HL-60 (cell line): ENCODE data around the gene TC2N.

Source experiments
- DNase-seq, 2 experiments: peaks; one replicate each; pipeline ENCODE4 v3.0.0-alpha.2; 2010 to 2020; ENCODE audit warnings: low read depth in 1 of 2, low spot score in 1 of 2
- H3K27ac ChIP-seq: fragments of 250-450 bp; sonication (Bioruptor Pico); replicated peaks from 2 replicates; pipeline ENCODE4 v1.5.1; 2020; ENCODE audit warnings: mild to moderate bottlenecking, moderate library complexity
- H3K27me3 ChIP-seq: fragments of 250-450 bp; sonication (Bioruptor Pico); 2 replicates; pipeline ENCODE4 v1.5.1; 2021; ENCODE audit warnings: mild to moderate bottlenecking, moderate library complexity; ENCODE audit not compliant: insufficient read depth, poor library complexity, severe bottlenecking
- H3K4me3 ChIP-seq: replicated peaks from 2 replicates; pipeline ENCODE4 v1.5.1; 2011; ENCODE audit warnings: mild to moderate bottlenecking, control low read depth, low read length; ENCODE audit not compliant: insufficient read depth
- CTCF ChIP-seq: IDR thresholded peaks from one replicate; pipeline ENCODE4 v1.5.1; 2011; ENCODE audit warnings: low read length, control low read depth, inconsistent platforms; ENCODE audit not compliant: insufficient read depth
- GABPA ChIP-seq: IDR thresholded peaks from 2 replicates; pipeline ENCODE4 v1.6.1; 2012; ENCODE audit warnings: low read depth
- POLR2AphosphoS5 ChIP-seq: IDR thresholded peaks from 2 replicates; pipeline ENCODE4 v1.6.1; 2012; ENCODE audit warnings: low read depth
- REST ChIP-seq: IDR thresholded peaks from 2 replicates; pipeline ENCODE4 v1.6.1; 2012; ENCODE audit warnings: low read depth; ENCODE audit not compliant: insufficient replicate concordance
- SPI1 ChIP-seq: IDR thresholded peaks from 2 replicates; pipeline ENCODE4 v1.6.1; 2012; ENCODE audit warnings: low read depth, mild to moderate bottlenecking, borderline replicate concordance

TC2N gene

GRCh38 chr14:91877376-91877915 lies 10.1 kb upstream of the TC2N start:
- peak; percentile 26; the same call in 1 of the 2 replicates for TF ChIP-seq SPI1
- TF ChIP-seq CTCF: no peak
- Histone ChIP-seq H3K27ac (no peak overlapping the region), H3K27me3 (no peaks in the 10 kb centered on the region), H3K4me3 (no peak overlapping the region)
- DNase-seq: no peak

GRCh38 chr14:91876492-91876891 lies 9.2 kb upstream of the TC2N start:
- H3K27ac ChIP-seq: no peak overlapping the region
- H3K27me3 ChIP-seq: no peaks in the 10 kb centered on the region
- TF ChIP-seq CTCF: no peak
- TF ChIP-seq REST: no peak
- TF ChIP-seq SPI1: no peak
- no peak for TF ChIP-seq POLR2AphosphoS5
- TF ChIP-seq GABPA: no peak
- DNase-seq: no peak
- H3K4me3 ChIP-seq: no peak overlapping the region

- TF ChIP-seq REST (no peak), POLR2AphosphoS5 (no peak), CTCF (no peak), SPI1 (no peak), GABPA (no peak)
- no peak for DNase-seq
- Histone ChIP-seq H3K27me3 (no peaks in the 10 kb centered on the region), H3K27ac (no peak overlapping the region), H3K4me3 (no peak overlapping the region)
Observed at GRCh38 chr14:91875525-91876286, 8.4 kb upstream of the TC2N start.
